K562 (cell line): ENCODE results near the gene BIRC3. TPM values are rescaled to one million over a fixed set of nuclear protein-coding genes. Genes with fewer than 3 reads are reported as not detected.

Source experiments
- ATAC-seq: fragments of 200-7000 bp; cut with Tn5 transposase; 3 replicates; pipeline ENCODE4 v1.9.1; 2020; ENCODE audit warnings: moderate library complexity
- BruUV-seq: library from RNA; stranded (reverse); fragments of 400-500 nt; replicated peaks from 2 replicates; lab custom pipeline; 2021; lab: Mats Ljungman, UMichigan
- CTCF ChIA-PET: fragments of 300-600 bp; formaldehyde crosslinking; extraction: SDS; loops from one replicate; lab custom pipeline; 2021; ENCODE audit warnings: low intra/inter-chr PET ratio; lab: Yijun Ruan, JAX
- POLR2A ChIA-PET: fragments of 300-600, 350-650 bp; sonication (Branson Sonifier 250); formaldehyde crosslinking; extraction: SDS; loops from one replicate; lab custom pipeline; 2021; ENCODE audit warnings: antibody characterized with exemption, inconsistent platforms; lab: Yijun Ruan, JAX
- DNase-seq, 4 experiments: peaks; one replicate each; pipeline versions ENCODE4 v3.0.0 to v3.0.0-alpha.2; 2011 to 2018; ENCODE audit warnings: low spot score in 3 of 4, mixed read lengths in 3 of 4; ENCODE audit errors: extremely low read depth in 1 of 4
- FAIRE-seq: peaks from 2 replicates; lab custom pipeline; 2011; peaks lifted over from hg19 to GRCh38; lab: Jason Lieb, UNC
- H2AFZ ChIP-seq: 2 replicates; pipeline ENCODE4 v1.6.0; 2011; ENCODE audit warnings: low read depth, low read length, control low read depth, inconsistent platforms
- H3K27ac ChIP-seq: fragments of 200-600 bp; 3 replicates; pipeline ENCODE4 v1.8.0; 2011; ENCODE audit warnings: low read depth, mild to moderate bottlenecking, control low read depth, inconsistent platforms, low read length, moderate library complexity, mixed read lengths; ENCODE audit errors: extremely low read depth
- H3K27me3 ChIP-seq, 2 experiments: fragments of 300-600 bp in 1 of 2; 2 replicates in 1 of 2; 3 replicates in 1 of 2; pipeline versions ENCODE4 v1.6.0 to v1.8.0; 2011; ENCODE audit warnings: inconsistent platforms in 2 of 2, low read length in 2 of 2, mild to moderate bottlenecking in 1 of 2, mixed read lengths in 1 of 2, moderate library complexity in 1 of 2; ENCODE audit not compliant: control insufficient read depth in 2 of 2, insufficient read depth in 2 of 2
- H3K36me3 ChIP-seq: fragments of 300-600 bp; 3 replicates; pipeline ENCODE4 v1.8.0; 2011; ENCODE audit warnings: mild to moderate bottlenecking, low read length, inconsistent platforms; ENCODE audit not compliant: control insufficient read depth, insufficient read depth
- H3K4me1 ChIP-seq, 2 experiments: fragments of 200-600 bp in 1 of 2; replicated peaks in 1 of 2; 2 replicates in 1 of 2; 3 replicates in 1 of 2; pipeline versions ENCODE4 v1.5.1 to v1.8.0; 2011; ENCODE audit warnings: inconsistent platforms in 2 of 2, low read length in 2 of 2, mild to moderate bottlenecking in 1 of 2, mixed read lengths in 1 of 2, moderate library complexity in 1 of 2; ENCODE audit not compliant: control insufficient read depth in 2 of 2, insufficient read depth in 2 of 2
- H3K4me2 ChIP-seq: 2 replicates; pipeline ENCODE4 v1.6.1; 2011; ENCODE audit warnings: low read length, control low read depth, inconsistent platforms, mixed read lengths; ENCODE audit not compliant: insufficient read depth
- H3K4me3 ChIP-seq: fragments of 200-600 bp; sonication (generic), shearing (Covaris generic); 2 replicates; pipeline ENCODE4 v1.5.1; 2016; ENCODE audit warnings: control low read depth, inconsistent platforms
- H3K79me2 ChIP-seq: fragments of 200-600 bp; 3 replicates; pipeline ENCODE4 v1.8.0; 2011; ENCODE audit warnings: low read length, inconsistent platforms; ENCODE audit not compliant: control insufficient read depth, insufficient read depth
- H3K9ac ChIP-seq, 2 experiments: 2 replicates each; pipeline versions ENCODE4 v1.6.0 to v1.6.1; 2011; ENCODE audit warnings: low read depth in 2 of 2, low read length in 2 of 2, control low read depth in 1 of 2, inconsistent platforms in 1 of 2, mild to moderate bottlenecking in 1 of 2, mixed read lengths in 1 of 2; ENCODE audit not compliant: insufficient read depth in 1 of 2
- H3K9me1 ChIP-seq: one replicate; pipeline ENCODE4 v1.6.0; 2011; ENCODE audit warnings: inconsistent platforms, mild to moderate bottlenecking, low read length, moderate library complexity; ENCODE audit not compliant: control insufficient read depth, insufficient read depth
- H3K9me3 ChIP-seq: replicated peaks from 2 replicates; pipeline ENCODE4 v1.5.1; 2011; ENCODE audit warnings: low read depth, low read length, inconsistent platforms; ENCODE audit not compliant: control insufficient read depth, insufficient read depth
- H4K20me1 ChIP-seq: replicated peaks from 2 replicates; pipeline ENCODE4 v1.6.1; 2011; ENCODE audit warnings: low read length, inconsistent platforms, mixed read lengths; ENCODE audit not compliant: control insufficient read depth, insufficient read depth
- ADNP ChIP-seq: fragments of 200-800 bp; sonication (Bioruptor generic); IDR thresholded peaks from 2 replicates; pipeline ENCODE4 v1.6.1; 2016; ENCODE audit warnings: missing genetic modification characterization, missing compliant biosample characterization
- BRF1 ChIP-seq: IDR thresholded peaks from 3 replicates; pipeline ENCODE4 v1.6.1; 2011; ENCODE audit warnings: borderline replicate concordance, mild to moderate bottlenecking; ENCODE audit not compliant: insufficient read length; ENCODE audit errors: extremely low read depth
- DDX20 ChIP-seq: fragments of 450-650 bp; IDR thresholded peaks from 2 replicates; pipeline ENCODE4 v1.6.1; 2016; ENCODE audit warnings: missing genetic modification characterization, low read depth, mild to moderate bottlenecking, missing compliant biosample characterization, moderate library complexity
- ELF4 ChIP-seq: fragments of 450-650 bp; formaldehyde crosslinking; IDR thresholded peaks from 2 replicates; pipeline ENCODE4 v1.4.0; 2022; ENCODE audit warnings: missing genetic modification characterization
- HDGF ChIP-seq: fragments of 450-650 bp; IDR thresholded peaks from 2 replicates; pipeline ENCODE4 v1.6.1; 2016
- MIER1 ChIP-seq: fragments of 450-650 bp; IDR thresholded peaks from 2 replicates; pipeline ENCODE4 v1.6.1; 2016; ENCODE audit warnings: antibody characterized with exemption, mild to moderate bottlenecking, low read depth
- PCBP1 ChIP-seq: fragments of 200-400 bp; formaldehyde crosslinking; IDR thresholded peaks from 2 replicates; pipeline ENCODE4 v1.6.1; 2018; ENCODE audit warnings: mild to moderate bottlenecking, low read depth, low read length; ENCODE audit not compliant: poor library complexity, severe bottlenecking
- PHB ChIP-seq: fragments of 250-450 bp; sonication (Bioruptor Pico); IDR thresholded peaks from 2 replicates; pipeline ENCODE4 v1.5.0; 2021
- PHB2 ChIP-seq: fragments of 450-650 bp; IDR thresholded peaks from 2 replicates; pipeline ENCODE4 v1.6.1; 2017; ENCODE audit warnings: low read depth
- ZNF282 ChIP-seq: sonication (generic); formaldehyde crosslinking; IDR thresholded peaks from 2 replicates; pipeline ENCODE4 v1.8.1; 2023; ENCODE audit warnings: missing genetic modification reagents
- ZNF644 ChIP-seq: fragments of 200-800 bp; sonication (Bioruptor generic); IDR thresholded peaks from 2 replicates; pipeline ENCODE4 v1.6.1; 2016; ENCODE audit warnings: low read depth, missing genetic modification characterization, missing compliant biosample characterization
- ZSCAN32 ChIP-seq: fragments of 450-650 bp; formaldehyde crosslinking; IDR thresholded peaks from 2 replicates; pipeline ENCODE4 v1.4.0; 2020; ENCODE audit warnings: mild to moderate bottlenecking, moderate library complexity
- WGBS: fragments of 100-300 bp; shearing (Covaris generic); methylation state at CpG from one replicate; pipeline ENCODE4 v1.1.6; 2016; ENCODE audit warnings: low coverage, mixed read lengths; ENCODE audit not compliant: insufficient coverage; ENCODE audit errors: missing lambda C conversion rate; 5-methylcytosine and 5-hydroxymethylcytosine counted together
- in situ Hi-C: fragments of 300-500 bp; cut with MboI; formaldehyde crosslinking; loops from 4 replicates; pipeline ENCODE4 v1.15.0; 2018; ENCODE audit warnings: inconsistent platforms, mixed read lengths
- intact Hi-C: fragments of 100-400 bp; cut with micrococcal nuclease; formaldehyde crosslinking; loops from 2 replicates; pipeline ENCODE4 v1.14.2; 2022
- polyA plus RNA-seq, 8 experiments: library from polyadenylated mRNA; depleted of rRNA in 4 of 8; stranded (reverse) in 5 of 8; unstranded in 3 of 8; fragments of >200 nt; fragmentation: Nextera tagmentation in 2 of 8; fragmentation: Illumina TruSeq in 1 of 8; extraction: Ambion mirVana in 2 of 8; extraction: Trizol in 1 of 8; gene quantifications; 2 replicates each; pipeline versions ENCODE4 v1.2.1 to v1.2.3, GENCODE V29; 2011 to 2014; ENCODE audit warnings: inconsistent platforms in 1 of 8, missing spikeins in 1 of 8
- total RNA-seq, 7 experiments: library from RNA; depleted of rRNA in 6 of 7; stranded (reverse); fragments of >200 nt in 6 of 7; fragmentation: Illumina TruSeq in 2 of 7; extraction: Trizol in 2 of 7; gene quantifications; 2 replicates each; pipeline versions ENCODE4 v1.2.1 to v1.2.3, GENCODE V29; 2011 to 2021; ENCODE audit warnings: low replicate concordance in 1 of 7
- TF ChIP-seq, protein P1 (sequence below): sonication (generic); formaldehyde crosslinking; IDR thresholded peaks from 2 replicates; pipeline ENCODE4 v1.8.1; 2023; ENCODE audit warnings: mild to moderate bottlenecking, missing genetic modification reagents
- TF ChIP-seq, protein P2 (sequence below): fragments of 250-450 bp; sonication (Bioruptor Pico); IDR thresholded peaks from 2 replicates; pipeline ENCODE4 v1.5.0; 2021; ENCODE audit warnings: mild to moderate bottlenecking, borderline replicate concordance
- TF ChIP-seq, protein P3 (sequence below): fragments of 250-450 bp; sonication (Bioruptor Pico); IDR thresholded peaks from 2 replicates; pipeline ENCODE4 v1.8.0; 2022; ENCODE audit warnings: moderate library complexity, mild to moderate bottlenecking, inconsistent platforms

Gene BIRC3
- total and polyA plus RNA-seq, 9 of the 15 experiments (the other 6 are each of a cell fraction or from before 2014, with no cell fraction given): 0.08 to 0.42 (median 0.18) TPM

DNA sequence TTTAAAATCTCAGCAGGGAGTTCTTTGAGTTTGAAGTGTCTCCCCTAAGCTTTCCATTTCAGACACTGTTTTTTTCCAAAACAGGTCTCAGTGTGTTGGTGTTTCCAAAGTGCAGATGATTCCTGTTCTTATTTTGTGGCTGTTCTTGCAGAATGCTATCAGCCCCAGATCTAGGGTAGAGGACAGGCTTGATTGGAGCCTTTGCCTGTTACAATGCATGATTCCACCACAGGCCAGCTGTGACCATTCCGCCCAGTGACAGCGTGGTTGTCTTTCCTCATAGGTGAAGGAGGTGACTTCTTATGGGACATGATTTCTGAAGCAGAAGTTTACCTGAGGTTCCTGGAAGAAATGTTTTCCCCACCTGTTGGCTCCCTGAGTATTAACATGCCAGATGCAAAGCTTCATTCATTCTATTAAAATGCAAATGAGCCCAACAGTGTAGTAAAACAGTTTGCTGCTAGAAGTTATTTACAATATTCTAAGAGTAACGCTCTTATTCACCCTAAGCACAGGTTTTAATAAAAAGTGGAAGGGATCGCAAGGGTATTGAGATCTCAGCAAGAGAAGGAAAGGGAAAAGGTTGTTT lies 36.9 kb upstream of the BIRC3 start:
- no peak overlapping the region for H3K27ac ChIP-seq
- no peaks in the 10 kb centered on the region for H3K4me1 ChIP-seq
- FAIRE-seq: no peak
- ChIA-PET POLR2A (no interaction called here), CTCF (no interaction called here)
- H3K4me3 ChIP-seq: no peak overlapping the region
- TF ChIP-seq, protein P1, sequence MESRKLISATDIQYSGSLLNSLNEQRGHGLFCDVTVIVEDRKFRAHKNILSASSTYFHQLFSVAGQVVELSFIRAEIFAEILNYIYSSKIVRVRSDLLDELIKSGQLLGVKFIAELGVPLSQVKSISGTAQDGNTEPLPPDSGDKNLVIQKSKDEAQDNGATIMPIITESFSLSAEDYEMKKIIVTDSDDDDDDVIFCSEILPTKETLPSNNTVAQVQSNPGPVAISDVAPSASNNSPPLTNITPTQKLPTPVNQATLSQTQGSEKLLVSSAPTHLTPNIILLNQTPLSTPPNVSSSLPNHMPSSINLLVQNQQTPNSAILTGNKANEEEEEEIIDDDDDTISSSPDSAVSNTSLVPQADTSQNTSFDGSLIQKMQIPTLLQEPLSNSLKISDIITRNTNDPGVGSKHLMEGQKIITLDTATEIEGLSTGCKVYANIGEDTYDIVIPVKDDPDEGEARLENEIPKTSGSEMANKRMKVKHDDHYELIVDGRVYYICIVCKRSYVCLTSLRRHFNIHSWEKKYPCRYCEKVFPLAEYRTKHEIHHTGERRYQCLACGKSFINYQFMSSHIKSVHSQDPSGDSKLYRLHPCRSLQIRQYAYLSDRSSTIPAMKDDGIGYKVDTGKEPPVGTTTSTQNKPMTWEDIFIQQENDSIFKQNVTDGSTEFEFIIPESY: no peak
- TF ChIP-seq ZSCAN32 (CRISPR knock-in tag): no peak
- TF ChIP-seq ELF4: no peak
- TF ChIP-seq PHB2: no peak
- TF ChIP-seq ZNF282 (CRISPR knock-in tag): no peak
- TF ChIP-seq PHB (CRISPR knock-in tag): no peak
- TF ChIP-seq HDGF: no peak
- TF ChIP-seq DDX20: no peak
- TF ChIP-seq, protein P2, sequence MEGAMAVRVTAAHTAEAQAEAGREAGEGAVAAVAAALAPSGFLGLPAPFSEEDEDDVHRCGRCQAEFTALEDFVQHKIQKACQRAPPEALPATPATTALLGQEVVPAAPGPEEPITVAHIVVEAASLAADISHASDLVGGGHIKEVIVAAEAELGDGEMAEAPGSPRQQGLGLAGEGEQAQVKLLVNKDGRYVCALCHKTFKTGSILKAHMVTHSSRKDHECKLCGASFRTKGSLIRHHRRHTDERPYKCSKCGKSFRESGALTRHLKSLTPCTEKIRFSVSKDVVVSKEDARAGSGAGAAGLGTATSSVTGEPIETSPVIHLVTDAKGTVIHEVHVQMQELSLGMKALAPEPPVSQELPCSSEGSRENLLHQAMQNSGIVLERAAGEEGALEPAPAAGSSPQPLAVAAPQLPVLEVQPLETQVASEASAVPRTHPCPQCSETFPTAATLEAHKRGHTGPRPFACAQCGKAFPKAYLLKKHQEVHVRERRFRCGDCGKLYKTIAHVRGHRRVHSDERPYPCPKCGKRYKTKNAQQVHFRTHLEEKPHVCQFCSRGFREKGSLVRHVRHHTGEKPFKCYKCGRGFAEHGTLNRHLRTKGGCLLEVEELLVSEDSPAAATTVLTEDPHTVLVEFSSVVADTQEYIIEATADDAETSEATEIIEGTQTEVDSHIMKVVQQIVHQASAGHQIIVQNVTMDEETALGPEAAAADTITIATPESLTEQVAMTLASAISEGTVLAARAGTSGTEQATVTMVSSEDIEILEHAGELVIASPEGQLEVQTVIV (CRISPR knock-in tag): no peak
- no peak for TF ChIP-seq BRF1
- TF ChIP-seq, protein P3, sequence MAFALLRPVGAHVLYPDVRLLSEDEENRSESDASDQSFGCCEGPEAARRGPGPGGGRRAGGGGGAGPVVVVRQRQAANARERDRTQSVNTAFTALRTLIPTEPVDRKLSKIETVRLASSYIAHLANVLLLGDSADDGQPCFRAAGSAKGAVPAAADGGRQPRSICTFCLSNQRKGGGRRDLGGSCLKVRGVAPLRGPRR (CRISPR knock-in tag): no peak
- TF ChIP-seq ZNF644 (tag): no peak
- TF ChIP-seq PCBP1: no peak
- no peak for TF ChIP-seq MIER1
- TF ChIP-seq ADNP (tag): no peak
- no peak overlapping the region for H2AFZ ChIP-seq
- no peak overlapping the region for H3K4me2 ChIP-seq
- 5% methylated on average over 4 of the region's 4 CpGs for WGBS
- BruUV-seq: no TSS peak
- no peaks in the 10 kb centered on the region for H3K79me2 ChIP-seq
- H3K27me3 ChIP-seq: peaks cover 0 to 7% of the 10 kb centered on the region in 2 experiments; a peak in 3 of 5 replicates
- no peaks in the 10 kb centered on the region for H3K9me1 ChIP-seq
- intact Hi-C loops: no loop called here
- in situ Hi-C loops: loop anchor here (10.0 kb wide), 1 partner anchor 214 kb away; no protein-coding TSS in a partner anchor
- ATAC-seq: peak; percentile 40; the same call in 1 of the 3 replicates
- no peaks in the 10 kb centered on the region for H3K36me3 ChIP-seq
- no peaks in the 10 kb centered on the region for H3K9me3 ChIP-seq
- no peaks in the 10 kb centered on the region for H4K20me1 ChIP-seq
- no peak overlapping the region for H3K9ac ChIP-seq
- DNase-seq: no peak
